Measurements from ENCODE around the gene ZBTB46. TPM values are rescaled to one million over a fixed set of nuclear protein-coding genes. Genes with fewer than 3 reads are reported as not detected.

ZBTB46 gene, protein sequence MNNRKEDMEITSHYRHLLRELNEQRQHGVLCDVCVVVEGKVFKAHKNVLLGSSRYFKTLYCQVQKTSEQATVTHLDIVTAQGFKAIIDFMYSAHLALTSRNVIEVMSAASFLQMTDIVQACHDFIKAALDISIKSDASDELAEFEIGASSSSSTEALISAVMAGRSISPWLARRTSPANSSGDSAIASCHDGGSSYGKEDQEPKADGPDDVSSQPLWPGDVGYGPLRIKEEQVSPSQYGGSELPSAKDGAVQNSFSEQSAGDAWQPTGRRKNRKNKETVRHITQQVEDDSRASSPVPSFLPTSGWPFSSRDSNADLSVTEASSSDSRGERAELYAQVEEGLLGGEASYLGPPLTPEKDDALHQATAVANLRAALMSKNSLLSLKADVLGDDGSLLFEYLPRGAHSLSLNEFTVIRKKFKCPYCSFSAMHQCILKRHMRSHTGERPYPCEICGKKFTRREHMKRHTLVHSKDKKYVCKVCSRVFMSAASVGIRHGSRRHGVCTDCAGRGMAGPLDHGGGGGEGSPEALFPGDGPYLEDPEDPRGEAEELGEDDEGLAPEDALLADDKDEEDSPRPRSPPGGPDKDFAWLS
- 4.8 and 14.6 TPM in 2 replicates for total RNA-seq

DNA sequence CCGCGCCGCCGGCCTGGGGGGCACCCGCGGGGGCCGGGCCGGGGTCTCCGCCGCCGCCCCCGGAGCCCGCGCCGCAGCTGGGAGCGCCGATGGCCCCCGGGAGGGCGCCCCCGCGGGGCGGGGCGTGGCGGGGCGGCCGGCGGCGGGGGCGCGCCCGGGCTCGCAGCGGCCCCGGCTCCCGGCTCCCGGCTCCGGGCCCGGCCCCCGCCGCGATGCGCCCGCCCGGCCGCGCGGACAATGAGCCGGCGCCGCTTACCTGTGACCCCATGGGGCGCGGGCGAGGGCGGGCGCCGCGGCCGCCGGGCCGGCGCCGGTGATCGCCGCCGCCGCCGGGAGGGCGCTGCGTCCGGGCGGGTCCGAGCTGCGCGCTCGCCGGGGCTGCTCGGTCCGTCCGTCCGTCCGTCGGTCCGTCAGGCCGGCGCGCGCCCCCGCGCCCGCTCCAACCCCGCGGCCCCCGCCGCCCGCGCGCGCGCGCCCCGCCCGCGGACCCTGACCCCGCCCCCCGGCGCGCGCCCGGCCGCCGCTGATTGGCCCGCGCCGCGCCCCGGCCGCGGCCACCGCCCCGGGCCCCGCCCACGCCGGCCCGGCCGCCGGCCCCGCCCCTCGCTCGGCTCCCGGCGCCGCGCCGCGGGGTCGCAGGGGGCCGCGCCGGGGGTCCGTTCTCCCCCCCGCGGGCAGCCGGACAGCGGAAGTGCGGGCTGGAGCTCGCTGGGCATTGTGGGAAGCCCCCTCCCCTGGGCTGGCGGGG is at the start of gene ZBTB46:
TSS of gene ZBTB46 (minus strand) at position 424 of the 748 bp plus-strand sequence. CDS start 40,507 bp downstream, outside the sequence.

DNA sequence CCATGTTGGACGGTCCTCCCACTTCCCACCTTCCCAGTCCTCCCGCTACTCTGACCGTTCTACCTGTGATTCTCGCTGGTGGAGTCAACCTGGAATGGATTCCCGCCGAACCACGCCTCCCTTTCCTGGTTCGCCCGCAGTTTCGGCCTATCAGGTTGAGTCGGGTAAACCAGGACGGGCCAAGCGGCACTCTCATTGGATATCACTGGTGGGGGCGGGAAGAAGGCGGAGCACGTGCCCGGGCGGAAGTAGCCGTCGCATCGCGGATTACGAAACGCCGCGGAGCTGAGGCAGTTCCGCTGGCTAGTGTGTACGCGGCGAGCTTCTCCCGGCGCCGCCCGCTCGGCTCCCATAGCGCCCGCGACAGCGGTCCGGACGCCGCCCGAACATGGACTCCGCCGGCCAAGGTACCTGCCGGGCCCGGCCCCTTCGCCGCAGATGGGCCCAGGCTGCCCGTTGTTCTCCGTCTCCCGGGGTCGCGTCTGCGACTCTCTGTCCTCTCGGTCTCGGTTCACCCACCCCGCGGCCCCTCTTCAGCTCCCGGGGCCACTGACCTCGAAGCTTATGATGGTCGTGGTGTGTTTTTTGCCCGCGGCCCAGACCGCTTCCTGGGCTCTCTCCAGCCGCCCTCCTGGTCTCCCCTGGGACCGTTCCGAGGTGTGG is 34.0 kb upstream of the ZBTB46 start, which contains the start of gene TPD52L2:
TSS of gene TPD52L2 (plus strand) at position 293 of the 663 bp plus-strand sequence. CDS start at position 389, 96 bp downstream.

DNA sequence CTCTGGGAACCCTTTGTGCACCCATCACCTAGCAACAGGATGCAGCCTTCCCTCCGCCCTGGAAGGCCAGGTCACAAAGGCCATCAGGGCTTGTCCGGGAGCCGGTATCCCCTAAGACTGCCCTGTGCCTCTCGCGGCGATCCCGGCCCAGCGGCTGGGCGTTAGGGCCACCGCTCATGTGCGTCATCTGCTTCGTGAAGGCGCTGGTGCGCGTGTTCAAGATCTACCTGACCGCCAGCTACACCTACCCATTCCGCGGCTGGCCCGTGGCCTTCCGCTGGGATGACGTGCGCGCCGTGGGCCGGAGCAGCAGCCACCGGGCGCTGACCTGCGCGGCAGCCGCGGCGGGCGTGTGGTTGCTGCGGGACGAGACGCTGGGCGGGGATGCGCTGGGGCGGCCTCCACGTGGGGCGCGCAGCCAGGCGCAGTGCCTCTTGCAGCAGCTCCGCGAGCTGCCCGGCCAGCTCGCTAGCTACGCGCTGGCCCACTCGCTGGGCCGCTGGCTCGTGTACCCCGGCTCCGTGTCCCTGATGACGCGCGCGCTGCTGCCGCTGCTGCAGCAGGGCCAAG is 30.4 kb upstream of the ZBTB46 start, which contains the start of gene ABHD16B:
TSS of gene ABHD16B (plus strand) at position 134 of the 570 bp plus-strand sequence. CDS start at position 177, 43 bp downstream.

DNA sequence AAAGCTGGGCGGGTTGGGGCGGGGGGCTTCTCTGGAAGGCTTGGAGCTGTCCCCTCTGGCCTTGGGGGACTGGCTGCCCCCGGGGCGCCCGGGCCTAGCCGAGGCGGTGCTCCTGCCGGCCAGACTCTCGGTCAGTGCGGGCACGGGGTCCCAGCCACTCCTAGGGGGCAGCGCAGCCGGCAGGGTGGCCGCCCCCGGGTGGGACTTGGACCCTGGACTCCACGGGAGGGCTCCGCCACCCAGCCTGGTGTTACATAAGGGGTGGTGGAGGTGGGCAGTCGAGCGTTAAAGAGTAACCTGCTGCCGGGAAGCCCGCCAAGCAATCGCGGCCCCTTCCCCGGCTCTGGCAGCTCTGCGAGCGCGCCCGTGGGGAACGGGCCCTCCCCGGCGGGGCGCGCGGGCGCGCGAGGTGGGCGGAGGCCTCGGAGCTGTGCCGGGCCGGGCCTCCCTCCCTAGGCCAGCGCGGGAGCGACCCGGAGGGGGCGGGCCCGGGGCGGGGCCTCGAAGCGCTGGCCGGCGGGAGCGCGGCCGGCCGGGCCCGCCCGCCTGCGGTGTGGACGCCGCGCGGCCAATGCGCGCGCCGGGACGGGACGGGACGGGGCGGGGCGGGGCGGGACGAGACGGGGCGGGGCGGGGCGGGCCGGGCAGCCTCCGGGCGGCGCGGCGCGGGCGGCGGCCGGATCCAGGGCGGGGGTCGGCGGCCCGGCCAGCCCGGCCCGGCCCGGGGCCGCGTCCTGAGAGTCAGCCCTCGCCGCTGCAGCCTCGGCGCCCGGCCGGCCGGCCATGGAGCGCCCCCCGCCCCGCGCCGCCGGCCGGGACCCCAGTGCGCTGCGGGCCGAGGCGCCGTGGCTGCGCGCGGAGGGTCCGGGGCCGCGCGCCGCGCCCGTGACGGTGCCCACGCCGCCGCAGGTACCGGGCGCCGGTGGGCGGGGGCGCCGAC is 91.7 kb downstream of the ZBTB46 start, which contains the start of gene SLC2A4RG:
TSS of gene SLC2A4RG (plus strand) at position 647 of the 940 bp plus-strand sequence. CDS start at position 784, 137 bp downstream.

DNA sequence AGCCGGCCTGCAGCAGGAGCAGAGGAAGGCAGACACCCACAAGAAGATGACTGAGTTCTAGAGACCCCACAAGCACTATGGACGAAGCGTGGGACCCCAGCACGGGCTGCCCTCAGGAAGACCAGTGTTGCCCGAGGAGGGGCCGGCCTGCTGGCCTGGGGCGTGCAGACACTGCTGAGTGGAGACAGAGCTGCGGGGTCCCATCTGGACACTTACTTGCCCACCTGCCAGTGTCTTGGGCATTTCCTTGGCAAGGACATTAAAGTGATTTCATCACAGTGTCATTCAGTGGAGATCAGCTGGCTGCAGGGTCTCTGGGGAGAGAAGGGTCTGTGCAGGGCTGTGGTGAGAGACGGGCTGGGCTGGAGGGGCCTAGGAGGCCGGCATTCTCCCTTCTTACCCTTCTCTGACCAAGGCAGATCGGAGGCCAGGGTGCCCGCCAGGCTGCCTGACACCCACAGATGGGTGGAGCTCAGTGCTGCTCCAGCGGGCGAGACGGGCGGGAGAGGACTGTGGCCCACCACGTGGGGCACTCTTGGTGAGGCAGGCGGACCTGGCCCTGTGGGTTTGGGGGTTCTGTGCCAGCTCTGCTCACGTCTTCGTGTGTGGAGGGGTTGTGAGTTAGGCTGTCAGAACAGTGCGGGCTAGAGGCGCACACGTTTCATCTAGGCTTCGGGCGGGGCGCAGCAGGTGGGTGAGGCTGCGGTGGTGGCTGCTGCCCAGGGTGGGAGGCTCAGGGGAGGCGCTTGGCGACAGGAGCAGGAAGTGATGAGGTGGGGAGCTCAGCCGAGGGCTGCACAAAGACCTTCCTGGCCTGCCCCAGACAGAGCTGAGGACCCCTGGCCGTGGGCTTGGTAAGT is 95.0 kb downstream of the ZBTB46 start, which contains the start of gene LIME1:
TSS of gene LIME1 (plus strand) at position 806 of the 860 bp plus-strand sequence. CDS start 886 bp downstream, outside the sequence.

DNA sequence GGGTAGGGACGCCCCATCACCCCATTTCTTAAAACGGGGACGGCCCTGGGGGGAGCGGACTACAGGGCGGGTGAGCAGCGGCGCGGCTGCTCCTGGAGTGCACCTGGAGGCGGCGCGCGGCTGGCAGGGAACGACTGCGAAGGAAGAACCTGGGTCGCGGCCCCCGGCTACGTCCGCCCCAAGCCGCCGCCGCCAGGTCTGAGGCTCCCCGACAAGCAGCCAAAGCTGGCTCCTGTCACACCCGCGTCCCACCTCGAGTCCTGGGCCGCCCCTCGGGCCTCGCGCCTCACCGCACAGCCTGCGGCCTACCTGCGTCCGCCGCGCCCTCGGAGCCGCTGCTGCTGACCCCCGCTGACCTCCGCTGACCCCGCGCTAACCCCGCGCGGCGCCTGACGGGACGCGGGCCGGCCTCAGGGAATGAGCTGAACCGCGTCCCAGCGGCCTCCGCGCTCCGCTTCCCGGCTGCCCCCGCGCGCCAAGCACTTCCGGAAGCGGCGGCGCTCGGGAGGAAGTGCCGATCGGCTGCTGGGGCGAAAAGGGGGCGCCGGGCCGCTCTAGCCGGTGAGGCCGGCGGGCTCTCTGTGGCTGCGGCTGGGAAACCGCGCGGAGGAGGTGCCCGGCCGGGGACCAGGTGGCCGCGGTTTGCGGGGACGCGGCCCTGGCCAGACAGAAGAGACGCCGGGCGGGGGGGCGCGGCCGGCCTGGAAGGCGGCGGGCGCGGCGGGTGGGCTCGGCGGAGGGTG is 123.3 kb downstream of the ZBTB46 start, which contains the start of the genes ARFRP1 and ZGPAT:
TSS of gene ARFRP1 (minus strand) at position 419 of the 743 bp plus-strand sequence. CDS start 885 bp downstream, outside the sequence.
TSS of gene ZGPAT (plus strand) at position 482 of the 743 bp plus-strand sequence. CDS start 542 bp downstream, outside the sequence.

DNA sequence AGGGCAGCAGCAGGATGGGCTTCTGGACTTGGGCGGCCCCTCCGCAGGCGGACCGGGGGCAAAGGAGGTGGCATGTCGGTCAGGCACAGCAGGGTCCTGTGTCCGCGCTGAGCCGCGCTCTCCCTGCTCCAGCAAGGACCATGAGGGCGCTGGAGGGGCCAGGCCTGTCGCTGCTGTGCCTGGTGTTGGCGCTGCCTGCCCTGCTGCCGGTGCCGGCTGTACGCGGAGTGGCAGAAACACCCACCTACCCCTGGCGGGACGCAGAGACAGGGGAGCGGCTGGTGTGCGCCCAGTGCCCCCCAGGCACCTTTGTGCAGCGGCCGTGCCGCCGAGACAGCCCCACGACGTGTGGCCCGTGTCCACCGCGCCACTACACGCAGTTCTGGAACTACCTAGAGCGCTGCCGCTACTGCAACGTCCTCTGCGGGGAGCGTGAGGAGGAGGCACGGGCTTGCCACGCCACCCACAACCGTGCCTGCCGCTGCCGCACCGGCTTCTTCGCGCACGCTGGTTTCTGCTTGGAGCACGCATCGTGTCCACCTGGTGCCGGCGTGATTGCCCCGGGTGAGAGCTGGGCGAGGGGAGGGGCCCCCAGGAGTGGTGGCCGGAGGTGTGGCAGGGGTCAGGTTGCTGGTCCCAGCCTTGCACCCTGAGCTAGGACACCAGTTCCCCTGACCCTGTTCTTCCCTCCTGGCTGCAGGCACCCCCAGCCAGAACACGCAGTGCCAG is 134.3 kb downstream of the ZBTB46 start, which contains the start of gene TNFRSF6B:
TSS of gene TNFRSF6B (plus strand) at position 25 of the 729 bp plus-strand sequence. CDS start at position 141, 116 bp downstream.

Other genes with a start within 250 kb of the ZBTB46 start
- 8.2 and 9.6 TPM in 2 replicates for gene GMEB2, start 204.2 kb downstream of the ZBTB46 start, total RNA-seq
- 9.8 and 11.8 TPM in 2 replicates for gene STMN3, start 177.8 kb downstream of the ZBTB46 start, total RNA-seq
- gene RTEL1, start 173.0 kb downstream of the ZBTB46 start, total RNA-seq, result 6.2 and 13.8 TPM in 2 replicates
- 2.7 and 8.7 TPM in 2 replicates for gene TNFRSF6B, start 134.6 kb downstream of the ZBTB46 start, total RNA-seq
- gene ARFRP1, start 123.3 kb downstream of the ZBTB46 start, total RNA-seq, result 31.6 and 41.6 TPM in 2 replicates
- gene ZGPAT, start 123.2 kb downstream of the ZBTB46 start, total RNA-seq, result 15.2 and 26.5 TPM in 2 replicates
- gene LIME1, start 94.6 kb downstream of the ZBTB46 start, total RNA-seq, result 3.3 and 4.2 TPM in 2 replicates
- 22.0 and 22.3 TPM in 2 replicates for gene SLC2A4RG, start 91.5 kb downstream of the ZBTB46 start, total RNA-seq
- not detected in 2 replicates for gene ABHD16B, start 30.2 kb upstream of the ZBTB46 start, total RNA-seq
- 137 and 175 TPM in 2 replicates for gene TPD52L2, start 34.0 kb upstream of the ZBTB46 start, total RNA-seq
- gene DNAJC5, start 63.9 kb upstream of the ZBTB46 start, total RNA-seq, result 73.9 and 78.2 TPM in 2 replicates
- 13.5 and 25.9 TPM in 2 replicates for gene UCKL1, start 125.2 kb upstream of the ZBTB46 start, total RNA-seq
- 5.1 and 8.4 TPM in 2 replicates for gene ZNF512B, start 138.7 kb upstream of the ZBTB46 start, total RNA-seq
- 0.38 and 0.56 TPM in 2 replicates for gene SAMD10, start 148.4 kb upstream of the ZBTB46 start, total RNA-seq
- 49.6 and 65.6 TPM in 2 replicates for gene PRPF6, start 149.9 kb upstream of the ZBTB46 start, total RNA-seq
- 0.77 and 0.85 TPM in 2 replicates for gene C20orf204, start 204.9 kb upstream of the ZBTB46 start, total RNA-seq
- gene SOX18, start 218.4 kb upstream of the ZBTB46 start, total RNA-seq, result under 0.01 and 0.19 TPM in 2 replicates
- 10.0 and 33.0 TPM in 2 replicates for gene TCEA2, start 231.9 kb upstream of the ZBTB46 start, total RNA-seq
- 6.3 and 7.0 TPM in 2 replicates for gene RGS19, start 248.3 kb upstream of the ZBTB46 start, total RNA-seq
- gene OPRL1, start 248.8 kb upstream of the ZBTB46 start, total RNA-seq, result 0.19 and 2.0 TPM in 2 replicates

All from regular cardiac myocyte (primary cell).